Forelimb muscle (tissue), 1 donor: ENCODE data around the gene UBALD2. TPM values are rescaled to one million over a fixed set of nuclear protein-coding genes. Genes with fewer than 3 reads are reported as not detected.
"Not testable (repeated sequence)": the region's sequence is repeated elsewhere in the genome, so short reads cannot be mapped to it uniquely, and the experiment has no call there.

Experiments
- DNase-seq: peaks from one replicate; pipeline ENCODE4 v3.0.0-alpha.2; 2013; ENCODE audit warnings: low read depth
- polyA plus RNA-seq: library from polyadenylated mRNA; unstranded; fragments of 120-200 nt; gene quantifications from one replicate; pipeline ENCODE4 v1.2.1, GENCODE V29; 2013; ENCODE audit not compliant: insufficient read length

Gene UBALD2
- polyA plus RNA-seq, 1 donor = 18.3 TPM

- DNase-seq = no peak
Measured at GRCh38 chr17:76277300-76278267, 12.4 kb downstream of the UBALD2 start.

- DNase-seq = no peak
Measured at GRCh38 chr17:76278268-76278908, 13.2 kb downstream of the UBALD2 start.

GRCh38 chr17:76278952-76279741 is 14.0 kb downstream of the UBALD2 start:
- no peak for DNase-seq

GRCh38 chr17:76279742-76280287 is 14.7 kb downstream of the UBALD2 start:
- no peak for DNase-seq

- no peak for DNase-seq
Measured at GRCh38 chr17:76280650-76281049, 15.5 kb downstream of the UBALD2 start.

GRCh38 chr17:76281573-76282371 is 16.6 kb downstream of the UBALD2 start:
- no peak for DNase-seq

GRCh38 chr17:76292567-76292966 is 27.4 kb downstream of the UBALD2 start:
- DNase-seq = no peak

- DNase-seq = no peak
Measured at GRCh38 chr17:76293106-76293505, 28.0 kb downstream of the UBALD2 start.

GRCh38 chr17:76296186-76296585 is 31.0 kb downstream of the UBALD2 start:
- DNase-seq = peak; percentile 47

- DNase-seq = no peak
Measured at GRCh38 chr17:76296889-76297288, 31.7 kb downstream of the UBALD2 start.

- no peak for DNase-seq
Measured at GRCh38 chr17:76297436-76297835, 32.3 kb downstream of the UBALD2 start.

- no peak for DNase-seq
Measured at GRCh38 chr17:76304226-76305134, 39.3 kb downstream of the UBALD2 start.

GRCh38 chr17:76305135-76305454 is 39.9 kb downstream of the UBALD2 start:
- DNase-seq = not testable (repeated sequence)

- DNase-seq = no peak
Measured at GRCh38 chr17:76307299-76307965, 42.3 kb downstream of the UBALD2 start.

- DNase-seq = no peak
Measured at GRCh38 chr17:76307966-76308338, 42.8 kb downstream of the UBALD2 start, which contains the start of gene QRICH2. Gene QRICH2, minus strand, starts transcription at chr17:76308276. Its CDS starts 278 bp downstream, at chr17:76307998.

- DNase-seq = no peak
Measured at GRCh38 chr17:76309461-76309860, 44.3 kb downstream of the UBALD2 start.

- no peak for DNase-seq
Measured at GRCh38 chr17:76312735-76313134, 47.6 kb downstream of the UBALD2 start.

GRCh38 chr17:76314392-76315227 is 49.5 kb downstream of the UBALD2 start:
- DNase-seq = no peak
